ENCODE measurements around the gene LZIC. TPM values are rescaled to one million over a fixed set of nuclear protein-coding genes. Genes with fewer than 3 reads are reported as not detected.
A peak's percentile ranks its signal among the peaks of the same experiment; 100 is the strongest.

Gene LZIC
- total and polyA plus RNA-seq, 9 of the 15 experiments (the other 6 are each of a cell fraction or from before 2014, with no cell fraction given): 32.9 to 109 (median 61.7) TPM

- TF ChIP-seq NKRF (IDR thresholded peaks at IDR 0.05; ENCODE audit: borderline replicate concordance) (no peak), ZNF511 (CRISPR knock-in tag; IDR thresholded peaks at IDR 0.05) (no peak), NFIX (CRISPR knock-in tag; IDR thresholded peaks at IDR 0.05; ENCODE audit: low read depth) (no peak), ZBTB12 (CRISPR knock-in tag; IDR thresholded peaks at IDR 0.05) (0 out of 2 replicates have a peak, but pooled peaks have one; percentile 46), E2F3 (CRISPR knock-in tag; IDR thresholded peaks at IDR 0.05) (peak; percentile 76), ZNF507 (tag; conservative IDR thresholded peaks at IDR 0.05) (no peak), NFRKB (IDR thresholded peaks at IDR 0.05; ENCODE audit: low read depth) (peak; percentile 81), ZBTB40 (IDR thresholded peaks at IDR 0.05) (peak; percentile 54; the same call in 1 of the 2 replicates), ZBTB40 (CRISPR knock-in tag; IDR thresholded peaks at IDR 0.05) (no peak), DEAF1 (CRISPR knock-in tag; IDR thresholded peaks at IDR 0.05) (no peak; the same call in 1 of the 2 replicates), ILK (tag; IDR thresholded peaks at IDR 0.05; ENCODE audit: borderline replicate concordance, low read depth) (no peak)
Measured at GRCh38 chr1:9929431-9930385, 13.5 kb downstream of the LZIC start (continued).

All from K562 (cell line).